H9 (cell line): ENCODE measurements around the gene LIM2. TPM values are rescaled to one million over a fixed set of nuclear protein-coding genes. Genes with fewer than 3 reads are reported as not detected.

Source experiments
- DNase-seq: peaks from one replicate; pipeline ENCODE4 v3.0.0-alpha.2; 2017
- H2AFZ ChIP-seq: one replicate; pipeline ENCODE4 v1.6.1; 2013; ENCODE audit warnings: mild to moderate bottlenecking, low read length, control low read depth, moderate library complexity
- H2AK5ac ChIP-seq: 2 replicates; pipeline ENCODE4 v1.6.1; 2013; ENCODE audit warnings: low read length, control low read depth, mixed read lengths; ENCODE audit not compliant: insufficient read length
- H2BK120ac ChIP-seq: one replicate; pipeline ENCODE4 v1.6.1; 2013; ENCODE audit warnings: low read depth, mild to moderate bottlenecking, low read length, control low read depth, inconsistent platforms; ENCODE audit not compliant: poor library complexity, severe bottlenecking
- H2BK12ac ChIP-seq: 2 replicates; pipeline ENCODE4 v1.6.1; 2013; ENCODE audit warnings: low read length, control low read depth, mixed read lengths, low read depth; ENCODE audit not compliant: insufficient read length
- H2BK15ac ChIP-seq: 2 replicates; pipeline ENCODE4 v1.6.1; 2013; ENCODE audit warnings: low read depth, low read length, control low read depth
- H2BK20ac ChIP-seq: one replicate; pipeline ENCODE4 v1.6.1; 2013; ENCODE audit warnings: low read depth, mild to moderate bottlenecking, low read length, control low read depth, inconsistent platforms; ENCODE audit not compliant: poor library complexity, severe bottlenecking
- H2BK5ac ChIP-seq: 2 replicates; pipeline ENCODE4 v1.6.1; 2013; ENCODE audit warnings: low read length, control low read depth, mixed read lengths; ENCODE audit not compliant: insufficient read length
- H3K14ac ChIP-seq: 2 replicates; pipeline ENCODE4 v1.6.1; 2013; ENCODE audit warnings: low read length, control low read depth; ENCODE audit not compliant: insufficient read depth
- H3K18ac ChIP-seq: 2 replicates; pipeline ENCODE4 v1.6.1; 2013; ENCODE audit warnings: low read depth, mild to moderate bottlenecking, mixed read lengths, low read length, control low read depth; ENCODE audit not compliant: insufficient read length
- H3K23ac ChIP-seq: 2 replicates; pipeline ENCODE4 v1.6.1; 2013; ENCODE audit warnings: low read length, control low read depth, mixed read lengths, low read depth; ENCODE audit not compliant: insufficient read length
- H3K23me2 ChIP-seq: 2 replicates; pipeline ENCODE4 v1.6.1; 2013; ENCODE audit warnings: low read depth, mild to moderate bottlenecking, mixed read lengths, low read length, control low read depth; ENCODE audit not compliant: insufficient read length, poor library complexity, severe bottlenecking
- H3K27ac ChIP-seq: 2 replicates; pipeline ENCODE4 v1.5.1; 2013; ENCODE audit warnings: low read length, control low read depth, mixed read lengths, low read depth; ENCODE audit not compliant: insufficient read length
- H3K27me3 ChIP-seq: 2 replicates; pipeline ENCODE4 v1.6.1; 2013; ENCODE audit warnings: low read length, control low read depth, inconsistent platforms; ENCODE audit not compliant: insufficient read depth
- H3K4ac ChIP-seq: 2 replicates; pipeline ENCODE4 v1.6.1; 2013; ENCODE audit warnings: low read depth, mild to moderate bottlenecking, control low read depth, inconsistent platforms, low read length, moderate library complexity
- H3K4me1 ChIP-seq: 2 replicates; pipeline ENCODE4 v1.6.1; 2013; ENCODE audit warnings: low read length, control low read depth, inconsistent platforms; ENCODE audit not compliant: insufficient read depth
- H3K4me2 ChIP-seq: 2 replicates; pipeline ENCODE4 v1.6.1; 2013; ENCODE audit warnings: low read length, control low read depth, mixed read lengths; ENCODE audit not compliant: insufficient read length, insufficient read depth
- H3K56ac ChIP-seq: 2 replicates; pipeline ENCODE4 v1.6.1; 2013; ENCODE audit warnings: low read depth, mild to moderate bottlenecking, mixed read lengths, low read length, control low read depth; ENCODE audit not compliant: insufficient read length
- H3K79me1 ChIP-seq: 2 replicates; pipeline ENCODE4 v1.6.1; 2013; ENCODE audit warnings: low read depth, mild to moderate bottlenecking, moderate library complexity, low read length, control low read depth, inconsistent platforms; ENCODE audit not compliant: insufficient read depth, poor library complexity, severe bottlenecking
- H3K79me2 ChIP-seq: 2 replicates; pipeline ENCODE4 v1.6.1; 2013; ENCODE audit warnings: low read length, control low read depth, inconsistent platforms; ENCODE audit not compliant: insufficient read depth
- H3K9ac ChIP-seq: 2 replicates; pipeline ENCODE4 v1.6.1; 2013; ENCODE audit warnings: low read length, control low read depth, mixed read lengths; ENCODE audit not compliant: insufficient read length; ENCODE audit errors: extremely low read depth
- H3K9me3 ChIP-seq: one replicate; pipeline ENCODE4 v1.6.1; 2013; ENCODE audit warnings: low read depth, low read length, inconsistent platforms; ENCODE audit not compliant: control insufficient read depth
- H3T11ph ChIP-seq: one replicate; pipeline ENCODE4 v1.6.1; 2013; ENCODE audit warnings: mild to moderate bottlenecking, low read length, control low read depth, inconsistent platforms
- H4K20me1 ChIP-seq: one replicate; pipeline ENCODE4 v1.6.1; 2013; ENCODE audit not compliant: control insufficient read depth, insufficient read length, insufficient read depth
- H4K5ac ChIP-seq: 2 replicates; pipeline ENCODE4 v1.6.1; 2013; ENCODE audit warnings: low read depth, mild to moderate bottlenecking, mixed read lengths, low read length, control low read depth; ENCODE audit not compliant: insufficient read length
- H4K8ac ChIP-seq: replicated peaks from 2 replicates; pipeline ENCODE4 v1.6.1; 2013; ENCODE audit warnings: low read length, control low read depth, mixed read lengths, low read depth; ENCODE audit not compliant: insufficient read length
- H4K91ac ChIP-seq: 2 replicates; pipeline ENCODE4 v1.6.1; 2013; ENCODE audit warnings: low read depth, mild to moderate bottlenecking, moderate library complexity, mixed read lengths, low read length, control low read depth; ENCODE audit not compliant: insufficient read length
- H3K27ac Mint-ChIP-seq, 3 experiments: 2 replicates in 2 of 3; 3 replicates in 1 of 3; pipeline ENCODE4 v1.8.0; 2020 to 2021; ENCODE audit warnings: mixed read lengths in 3 of 3, mild to moderate bottlenecking in 1 of 3, moderate library complexity in 1 of 3
- H3K27me3 Mint-ChIP-seq: 2 replicates; pipeline ENCODE4 v1.8.0; 2021; ENCODE audit warnings: low read depth, mild to moderate bottlenecking, moderate library complexity, mixed read lengths
- H3K36me3 Mint-ChIP-seq, 3 experiments: 2 replicates in 2 of 3; 3 replicates in 1 of 3; pipeline ENCODE4 v1.8.0; 2020 to 2021; ENCODE audit warnings: low read depth in 3 of 3, mixed read lengths in 3 of 3; ENCODE audit not compliant: insufficient read depth in 1 of 3
- H3K4me1 Mint-ChIP-seq, 2 experiments: 2 replicates each; pipeline ENCODE4 v1.8.0; 2020; ENCODE audit warnings: mixed read lengths in 2 of 2
- H3K4me3 Mint-ChIP-seq, 2 experiments: 2 replicates in 1 of 2; 3 replicates in 1 of 2; pipeline ENCODE4 v1.8.0; 2020 to 2021; ENCODE audit warnings: mild to moderate bottlenecking in 2 of 2, mixed read lengths in 2 of 2, moderate library complexity in 1 of 2
- H3K9me3 Mint-ChIP-seq, 2 experiments: 2 replicates in 1 of 2; 3 replicates in 1 of 2; pipeline ENCODE4 v1.8.0; 2020; ENCODE audit warnings: mild to moderate bottlenecking in 2 of 2, mixed read lengths in 2 of 2, moderate library complexity in 1 of 2
- WGBS: extraction: QIAGEN DNeasy Blood & Tissue Kit; methylation state at CpG from one replicate; pipeline ENCODE4 v1.1.7; 2013; ENCODE audit warnings: missing lambda C conversion rate, low lambda C conversion rate, mixed read lengths; ENCODE audit not compliant: insufficient read length; ENCODE audit errors: extremely low coverage; 5-methylcytosine and 5-hydroxymethylcytosine counted together
- total RNA-seq: library from RNA; stranded (reverse); gene quantifications from 2 replicates; pipeline ENCODE4 v1.2.1, GENCODE V29; 2021
- TF ChIP-seq, protein P1 (sequence below): fragments of 200-600 bp; sonication (generic); conservative IDR thresholded peaks from 3 replicates; pipeline ENCODE4 v1.8.0; 2021; ENCODE audit warnings: antibody characterized with exemption, mild to moderate bottlenecking

LIM2 gene
- total RNA-seq, 1 experiment from 2014 or later, result not detected

DNA sequence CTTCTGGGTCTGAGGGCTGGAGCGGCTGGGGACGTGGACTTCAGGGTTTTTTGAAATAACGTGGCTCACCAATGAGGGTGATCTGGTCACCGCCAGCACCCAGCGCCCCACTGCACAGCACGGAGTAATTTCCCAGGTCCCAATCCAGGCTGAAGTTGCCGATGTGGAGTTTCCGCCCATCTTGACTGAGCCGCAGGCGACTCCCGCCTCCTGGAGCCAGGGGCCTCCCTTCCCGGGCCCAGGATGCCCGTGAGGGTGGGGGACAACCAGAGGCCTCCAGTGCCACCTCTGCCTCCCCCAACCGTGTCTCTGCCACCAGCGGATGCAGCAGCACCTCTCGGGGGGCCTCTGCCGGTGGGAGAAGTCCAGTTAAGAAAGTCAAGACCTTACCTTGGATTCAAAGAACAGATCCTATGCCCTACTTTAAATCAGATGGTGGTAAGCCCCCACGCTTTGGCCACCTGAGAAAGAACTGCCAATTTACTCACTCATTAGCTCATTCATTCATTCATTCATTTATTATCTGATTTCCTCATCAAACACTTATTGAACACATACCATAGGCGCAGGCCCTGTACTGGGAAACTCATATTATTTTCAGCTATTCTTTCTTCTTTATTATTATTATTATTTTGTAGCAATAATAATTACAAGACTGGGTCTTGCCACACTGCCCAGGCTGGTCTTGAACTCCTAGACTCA is 49.8 kb downstream of the LIM2 start:
- H3K9me3 Mint-ChIP-seq, result no peaks in the 10 kb centered on the region; a peak in 1 of 5 replicates
- Histone ChIP-seq H2AFZ (no peak overlapping the region), H3K27ac (no peak overlapping the region), H3K23me2 (peaks cover 6% of the 10 kb centered on the region), H2BK15ac (no peak overlapping the region), H3K9ac (no peak overlapping the region), H3K14ac (no peak overlapping the region), H3K79me1 (no peaks in the 10 kb centered on the region), H4K20me1 (no peaks in the 10 kb centered on the region), H3K4ac (no peak overlapping the region), H2AK5ac (no peak overlapping the region), H3K18ac (no peak overlapping the region), H2BK5ac (no peak overlapping the region), H2BK12ac (no peak overlapping the region), H3K27me3 (no peaks in the 10 kb centered on the region), H3K9me3 (no peaks in the 10 kb centered on the region), H3K4me1 (peaks cover 14% of the 10 kb centered on the region), H4K8ac (no peak overlapping the region), H3K56ac (no peak overlapping the region), H4K91ac (no peak overlapping the region), H3T11ph (no peak overlapping the region), H2BK20ac (no peak overlapping the region), H2BK120ac (no peak overlapping the region), H3K4me2 (peak overlapping the region; percentile 81), H3K79me2 (no peaks in the 10 kb centered on the region), H3K23ac (no peak overlapping the region), H4K5ac (no peak overlapping the region)
- H3K27ac Mint-ChIP-seq, result no peak overlapping the region; a peak in 1 of 7 replicates
- DNase-seq, result no peak
- TF ChIP-seq, protein P1, sequence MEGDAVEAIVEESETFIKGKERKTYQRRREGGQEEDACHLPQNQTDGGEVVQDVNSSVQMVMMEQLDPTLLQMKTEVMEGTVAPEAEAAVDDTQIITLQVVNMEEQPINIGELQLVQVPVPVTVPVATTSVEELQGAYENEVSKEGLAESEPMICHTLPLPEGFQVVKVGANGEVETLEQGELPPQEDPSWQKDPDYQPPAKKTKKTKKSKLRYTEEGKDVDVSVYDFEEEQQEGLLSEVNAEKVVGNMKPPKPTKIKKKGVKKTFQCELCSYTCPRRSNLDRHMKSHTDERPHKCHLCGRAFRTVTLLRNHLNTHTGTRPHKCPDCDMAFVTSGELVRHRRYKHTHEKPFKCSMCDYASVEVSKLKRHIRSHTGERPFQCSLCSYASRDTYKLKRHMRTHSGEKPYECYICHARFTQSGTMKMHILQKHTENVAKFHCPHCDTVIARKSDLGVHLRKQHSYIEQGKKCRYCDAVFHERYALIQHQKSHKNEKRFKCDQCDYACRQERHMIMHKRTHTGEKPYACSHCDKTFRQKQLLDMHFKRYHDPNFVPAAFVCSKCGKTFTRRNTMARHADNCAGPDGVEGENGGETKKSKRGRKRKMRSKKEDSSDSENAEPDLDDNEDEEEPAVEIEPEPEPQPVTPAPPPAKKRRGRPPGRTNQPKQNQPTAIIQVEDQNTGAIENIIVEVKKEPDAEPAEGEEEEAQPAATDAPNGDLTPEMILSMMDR, result no peak; the same call in 2 of the 3 replicates
- H3K4me3 Mint-ChIP-seq, result peak overlapping the region; percentile 77 to 89
- peaks cover 19% of the 10 kb centered on the region for H3K27me3 Mint-ChIP-seq
- peaks cover 10 to 20% (median 17%) of the 10 kb centered on the region in 3 experiments for H3K36me3 Mint-ChIP-seq
- WGBS, result no CpG with 5 or more reads among the region's 19 CpGs
- H3K4me1 Mint-ChIP-seq, result peaks cover 21 to 33% of the 10 kb centered on the region in 2 experiments
